GM21619 (cell line): ENCODE results near the gene GOLGA2.
A peak's percentile ranks its signal among the peaks of the same experiment; 100 is the strongest.
"Not testable (repeated sequence)": the region's sequence is repeated elsewhere in the genome, so short reads cannot be mapped to it uniquely, and the experiment has no call there.

Source experiments
- ATAC-seq: cut with Tn5 transposase; IDR thresholded peaks from one replicate; pipeline ENCODE4 v1.9.1; 2021; ENCODE audit not compliant: unreplicated experiment

The GOLGA2 gene

DNA sequence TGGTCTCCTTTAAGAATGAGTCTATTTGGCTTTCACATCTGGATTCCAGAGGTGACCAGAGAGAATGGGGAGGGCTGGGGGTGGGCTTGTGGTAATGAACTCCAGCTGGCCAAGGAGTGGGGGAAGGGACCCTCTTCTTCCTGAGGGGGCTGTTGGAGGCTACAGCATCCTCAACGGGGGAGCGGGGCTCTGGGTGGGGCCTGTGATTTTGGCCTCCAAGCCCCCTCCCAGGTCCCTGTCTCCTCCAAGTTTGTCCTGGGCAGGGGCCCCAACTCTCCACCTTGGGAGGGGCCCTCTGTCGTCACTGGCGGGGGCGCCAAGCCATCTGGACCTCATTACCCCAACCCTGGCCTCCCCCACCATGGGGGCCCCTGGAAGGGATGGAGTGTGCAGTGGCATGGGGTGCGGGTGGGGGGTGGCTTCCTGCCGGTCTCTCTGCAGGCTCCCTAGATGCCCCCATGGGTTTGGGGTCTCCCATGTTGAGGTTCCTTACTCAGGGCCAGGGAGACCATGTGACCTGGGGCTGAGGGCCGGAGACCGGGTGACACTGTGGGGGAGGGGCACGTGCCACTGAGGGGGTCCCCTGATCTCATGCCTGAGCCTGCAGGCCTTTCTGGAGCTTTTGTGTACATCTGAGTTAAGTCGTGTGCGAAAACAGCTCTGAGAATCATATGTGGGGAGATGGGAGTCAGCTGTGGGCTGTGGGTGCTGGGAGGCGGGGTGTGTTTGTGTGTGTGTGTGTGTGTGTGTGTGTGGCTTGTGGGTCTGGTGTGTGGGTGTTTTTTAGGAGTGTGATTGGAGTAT, 32.4 kb downstream of the GOLGA2 start:
- ATAC-seq = no peak

DNA sequence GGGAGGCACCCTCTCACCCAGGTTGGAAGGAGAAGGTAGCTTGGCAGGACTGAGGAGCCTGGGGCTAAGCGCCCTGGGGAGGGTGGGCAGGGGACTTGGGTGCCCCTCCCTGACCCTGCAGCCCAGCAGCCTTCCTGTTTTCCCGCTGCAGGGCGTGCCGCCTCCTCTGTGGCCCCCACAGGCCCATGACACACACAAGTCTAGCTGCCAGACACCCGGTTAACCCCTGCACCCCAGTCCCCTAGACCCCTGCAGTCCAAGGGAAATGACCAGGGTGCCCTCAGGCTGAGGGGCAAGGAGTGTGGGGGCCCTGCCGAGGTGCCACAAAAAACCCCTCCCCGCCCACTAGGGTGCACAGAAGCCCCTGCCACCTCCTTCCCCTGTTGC, 33.0 kb downstream of the GOLGA2 start:
- ATAC-seq = no peak

DNA sequence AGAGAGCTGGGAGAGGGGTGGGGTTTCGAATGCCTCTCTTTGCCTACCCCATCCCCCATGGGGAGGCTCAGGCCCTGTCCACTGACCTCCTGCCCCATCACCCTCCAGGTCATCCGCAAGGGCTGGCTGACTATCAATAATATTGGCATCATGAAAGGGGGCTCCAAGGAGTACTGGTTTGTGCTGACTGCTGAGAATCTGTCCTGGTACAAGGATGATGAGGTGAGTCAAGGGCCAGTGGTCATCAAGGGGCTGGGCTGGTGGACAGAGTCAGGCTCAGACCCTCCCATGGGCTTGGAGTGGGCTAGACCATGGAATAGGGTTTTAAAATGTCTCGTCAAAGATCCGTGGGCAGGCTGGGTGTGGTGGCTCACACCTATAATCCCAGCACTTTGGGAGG, 33.7 kb downstream of the GOLGA2 start:
- ATAC-seq = no peak

DNA sequence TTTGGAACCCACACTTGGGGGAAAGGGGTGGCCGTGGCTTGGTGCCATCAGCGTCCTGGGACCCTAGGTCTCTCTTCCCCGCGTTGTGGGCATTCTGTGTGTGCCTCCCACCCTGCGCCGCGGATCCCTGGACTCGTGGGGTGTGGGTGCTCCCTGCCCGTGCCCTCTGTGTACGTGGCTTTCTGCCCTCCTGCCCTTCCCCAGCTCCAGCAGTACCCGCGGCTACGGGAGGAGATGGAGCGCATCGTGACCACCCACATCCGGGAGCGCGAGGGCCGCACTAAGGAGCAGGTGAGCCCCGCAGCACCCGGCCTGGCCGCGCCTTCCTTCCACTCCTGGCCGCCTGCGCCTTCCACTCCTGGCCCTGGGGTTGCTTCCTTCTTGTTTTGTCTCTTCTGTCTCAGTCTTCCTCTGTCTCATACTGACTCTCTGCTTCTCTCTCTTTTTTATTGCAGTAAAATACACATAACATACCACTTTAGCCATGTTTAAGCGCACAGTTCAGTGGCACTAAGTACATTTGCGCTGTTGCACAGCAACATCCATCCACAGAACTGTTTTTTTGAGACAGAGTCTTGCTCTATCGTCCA, 41.9 kb downstream of the GOLGA2 start:
- no peak for ATAC-seq

DNA sequence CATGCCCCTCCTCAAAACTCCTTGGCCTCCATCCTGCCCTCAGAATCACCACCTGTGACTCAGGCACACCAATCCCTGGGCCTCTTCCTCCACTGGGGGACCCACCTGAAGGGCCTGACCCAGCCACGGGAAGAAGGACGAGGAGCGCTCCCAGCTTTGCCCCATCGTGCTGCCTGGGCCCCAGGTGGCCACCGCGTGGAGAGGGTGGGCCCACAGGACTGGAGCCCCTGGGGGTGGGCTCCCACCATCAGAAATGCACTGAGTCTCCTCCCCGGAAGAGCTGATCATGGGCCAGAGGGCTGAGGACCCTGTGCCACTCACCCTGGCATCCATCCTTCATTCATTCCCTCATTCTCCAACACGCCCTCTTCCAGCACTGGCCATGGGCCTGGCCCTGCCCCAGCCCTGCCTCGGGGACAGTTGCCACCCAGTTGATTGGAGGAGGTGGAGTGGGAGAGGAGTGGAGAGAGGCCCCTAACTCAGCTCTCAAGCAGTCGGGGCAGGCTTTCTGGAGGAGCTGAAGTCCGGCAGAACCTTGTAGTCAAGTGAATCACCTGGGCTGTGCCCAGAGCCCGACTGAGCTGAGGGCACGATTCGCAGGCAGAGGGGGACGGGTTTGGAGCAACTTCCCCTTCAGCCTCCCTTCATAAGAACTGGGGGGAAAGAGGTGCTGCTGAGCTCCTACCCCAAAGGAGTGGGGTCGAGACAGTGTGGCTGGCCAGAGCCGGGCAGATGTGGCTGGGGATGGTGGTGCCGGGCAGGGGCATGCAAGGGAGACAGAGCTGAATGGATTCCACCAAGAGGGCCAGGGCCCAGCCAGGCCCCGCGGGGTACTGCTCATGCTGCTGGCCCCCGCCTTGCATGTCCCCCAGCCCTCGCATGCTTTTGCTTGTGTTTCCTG, 43.0 kb downstream of the GOLGA2 start:
- ATAC-seq = no peak

DNA sequence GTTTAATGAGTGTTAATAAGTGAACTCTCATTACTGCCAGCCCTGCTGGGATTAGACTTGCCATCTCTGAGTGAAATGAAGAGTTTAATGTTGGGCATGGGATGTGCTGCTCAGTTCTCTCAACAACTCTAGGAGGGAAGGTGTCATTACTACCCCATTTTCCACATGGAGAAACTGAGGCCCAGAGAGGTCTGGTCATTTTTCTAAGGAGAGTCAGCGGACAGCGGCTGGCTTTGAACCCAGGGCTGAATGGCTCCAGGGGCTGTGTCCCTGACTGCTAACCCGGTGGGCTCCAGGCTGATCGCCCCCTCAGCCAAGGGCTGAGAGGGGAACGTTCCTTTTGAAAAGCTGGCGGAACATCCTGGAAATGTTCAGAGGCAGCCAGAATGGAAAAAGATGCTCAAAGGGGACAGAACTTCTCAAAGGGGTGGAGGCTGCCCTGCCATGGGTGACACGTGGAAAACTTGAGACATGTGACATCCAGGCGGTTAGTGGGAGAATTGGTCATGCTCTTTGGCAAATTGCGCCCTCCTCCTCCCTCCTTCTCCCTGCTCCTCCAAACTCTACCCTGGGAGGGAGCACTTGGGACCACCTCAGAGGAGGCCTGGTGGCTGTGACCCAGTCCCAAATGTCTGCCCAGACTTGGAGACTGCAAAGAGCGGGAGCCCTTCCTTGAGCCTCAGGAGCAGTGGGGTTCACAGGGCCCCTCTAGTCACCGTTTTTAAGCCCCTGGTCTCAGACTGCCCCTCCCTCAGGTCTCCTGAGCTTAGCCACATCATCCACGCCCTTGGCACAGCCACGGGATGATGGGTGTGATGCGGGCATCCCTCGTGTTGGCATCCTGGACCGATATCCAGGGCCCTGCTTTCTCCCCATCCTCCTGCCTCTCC, 43.9 kb downstream of the GOLGA2 start:
- no peak for ATAC-seq

DNA sequence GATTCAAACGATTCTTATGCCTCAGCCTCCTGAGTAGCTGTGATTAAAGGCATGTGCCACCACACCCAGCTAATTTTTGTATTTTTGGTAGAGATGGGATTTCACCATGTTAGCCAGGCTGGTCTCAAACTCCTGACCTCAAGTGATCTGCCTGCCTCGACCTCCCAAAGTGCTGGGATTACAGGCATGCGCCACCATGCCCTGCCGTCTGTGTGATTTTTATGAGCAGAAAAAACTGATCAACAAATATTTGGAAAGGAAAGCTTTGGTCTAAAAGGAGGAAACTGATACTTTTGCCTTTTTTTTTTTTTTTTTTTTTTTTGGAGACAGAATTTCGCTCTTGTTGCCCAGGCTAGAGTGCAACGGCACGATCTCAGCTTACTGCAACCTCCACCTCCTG, 44.9 kb downstream of the GOLGA2 start:
- ATAC-seq = not testable (repeated sequence)

DNA sequence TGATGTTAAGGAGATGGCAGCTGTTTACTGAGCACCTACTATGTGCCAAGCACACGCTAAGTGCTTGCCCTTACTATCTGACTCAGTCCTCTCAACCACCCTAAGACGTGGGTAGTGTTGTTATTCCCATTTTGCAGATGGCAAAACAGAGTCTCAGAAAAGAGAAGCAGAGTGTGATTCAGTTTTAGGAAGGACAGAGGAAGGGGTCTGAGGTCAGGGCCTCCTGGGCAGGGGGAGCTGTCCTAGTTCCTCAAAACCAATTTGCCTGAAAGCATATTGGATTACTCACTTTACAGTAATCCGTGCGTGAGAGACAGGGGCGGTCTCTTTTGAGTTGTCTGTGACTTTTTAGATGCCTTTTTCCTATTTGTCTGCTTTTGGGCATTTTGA, 49.4 kb downstream of the GOLGA2 start:
- no peak for ATAC-seq

DNA sequence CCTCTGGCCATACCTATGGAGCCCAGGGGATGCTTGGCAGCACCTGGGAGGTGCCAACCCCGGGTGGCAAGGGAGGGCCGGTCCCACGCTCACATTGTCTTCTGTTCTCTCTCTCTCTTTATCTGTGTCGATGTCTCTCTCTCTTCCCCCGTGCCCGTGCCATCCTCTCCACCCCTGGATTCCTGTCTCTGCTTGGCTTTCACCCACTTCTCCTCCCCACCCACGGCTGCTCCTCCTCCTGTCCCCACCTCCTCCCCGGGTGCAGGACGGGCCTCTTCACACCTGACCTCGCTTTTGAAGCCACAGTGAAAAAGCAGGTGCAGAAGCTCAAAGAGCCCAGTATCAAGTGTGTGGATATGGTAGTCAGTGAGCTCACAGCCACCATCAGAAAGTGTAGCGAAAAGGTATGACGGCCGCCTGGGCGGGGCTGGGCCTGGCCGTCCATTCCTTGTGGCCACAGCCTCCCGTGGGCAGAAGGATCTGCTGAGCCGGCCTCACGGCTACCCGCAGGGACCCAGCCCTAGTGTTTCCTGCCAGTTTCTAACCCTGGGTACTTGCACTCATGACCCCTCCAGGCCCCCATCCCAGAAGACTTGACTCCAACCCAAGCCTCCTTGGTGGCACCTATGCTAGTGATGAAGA, 49.9 kb downstream of the GOLGA2 start:
- ATAC-seq = no peak

DNA sequence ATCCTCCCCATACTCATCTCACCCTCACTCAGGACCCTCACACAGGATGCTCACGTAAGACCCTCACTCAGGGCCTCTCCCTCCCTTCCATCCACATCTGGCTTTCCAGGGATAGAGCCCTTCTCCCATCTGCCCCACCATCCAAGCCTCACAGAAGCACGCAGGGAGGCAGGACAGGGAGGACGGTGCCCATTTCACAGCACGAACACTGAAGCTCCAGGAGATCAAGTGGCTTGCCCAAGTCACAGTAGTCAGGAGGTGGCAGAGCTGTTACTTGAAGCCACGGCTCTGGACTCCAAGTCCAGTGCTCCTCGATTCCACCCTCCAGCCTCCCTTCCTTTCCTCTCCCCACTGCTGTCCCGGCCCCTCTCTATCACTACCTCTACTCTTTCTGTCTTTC, 50.9 kb downstream of the GOLGA2 start:
- no peak for ATAC-seq

DNA sequence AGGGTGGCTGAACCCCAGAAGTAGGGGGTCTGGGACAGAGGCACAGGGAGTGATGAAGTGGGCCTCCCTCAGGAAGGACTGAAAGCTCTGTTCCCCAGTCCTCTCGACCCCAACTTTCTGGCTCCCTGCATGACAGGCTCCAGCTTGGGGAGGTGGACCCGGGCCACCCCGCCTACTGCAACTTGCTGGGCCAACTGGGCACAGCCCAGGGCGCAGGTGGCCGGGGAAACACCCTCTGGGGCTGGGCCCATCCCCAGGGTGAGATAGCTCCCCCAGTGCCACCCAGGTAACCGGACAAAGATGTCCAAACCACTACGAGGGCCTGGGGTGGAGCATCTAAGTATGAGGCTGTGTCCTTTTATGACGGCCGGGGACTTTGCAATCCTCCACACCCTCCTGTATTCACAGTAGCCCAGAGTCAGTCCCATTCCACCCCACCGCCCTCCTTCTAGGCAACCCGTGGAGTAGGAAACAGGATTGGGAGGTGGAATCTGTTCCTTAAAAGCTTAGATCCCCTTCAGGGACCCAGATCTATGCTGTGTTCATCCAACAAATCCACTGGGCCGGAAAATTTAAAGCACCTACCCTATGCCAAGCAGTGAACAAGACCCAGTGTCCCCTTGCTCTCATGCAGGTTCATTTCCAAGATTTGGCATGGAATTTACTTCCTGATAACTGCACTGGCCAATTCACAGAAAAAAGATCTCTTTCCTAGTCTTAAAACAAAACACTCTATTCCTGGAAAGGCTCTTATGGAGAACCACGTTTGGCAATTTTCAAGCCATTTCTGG, 52.7 kb downstream of the GOLGA2 start:
- ATAC-seq = no peak

DNA sequence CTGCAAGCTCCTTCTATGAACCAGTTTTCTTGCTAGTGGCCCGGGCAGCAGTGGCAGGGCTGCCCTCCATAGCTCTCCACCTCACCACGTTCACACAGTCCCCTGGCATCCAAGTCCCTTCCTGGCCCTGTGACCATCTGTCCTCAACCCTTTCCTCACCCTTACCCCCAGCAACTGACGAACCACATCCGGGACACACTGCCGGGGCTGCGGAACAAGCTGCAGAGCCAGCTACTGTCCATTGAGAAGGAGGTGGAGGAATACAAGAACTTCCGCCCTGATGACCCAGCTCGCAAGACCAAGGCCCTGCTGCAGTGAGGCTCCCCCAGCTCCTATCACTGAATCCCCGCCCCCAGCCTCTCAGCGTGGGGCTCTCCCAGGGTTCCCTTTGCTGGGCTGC, 53.8 kb downstream of the GOLGA2 start:
- ATAC-seq = no peak

DNA sequence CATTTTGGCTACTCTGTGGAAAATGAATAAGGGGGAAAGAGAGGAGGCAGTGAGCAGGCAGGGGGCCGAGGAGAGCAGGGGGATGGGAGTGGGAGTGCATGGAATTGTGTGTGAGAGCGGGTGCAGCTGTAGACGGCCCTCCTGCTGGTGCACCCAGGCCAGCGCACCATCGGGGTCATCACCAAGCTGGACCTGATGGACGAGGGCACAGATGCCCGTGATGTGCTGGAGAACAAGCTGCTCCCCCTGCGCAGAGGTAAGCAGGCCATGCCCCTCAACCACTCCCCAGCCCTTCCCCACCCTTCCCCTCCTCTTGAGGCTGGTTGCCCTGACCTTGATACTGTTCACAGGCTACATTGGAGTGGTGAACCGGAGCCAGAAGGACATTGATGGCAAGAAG, 56.0 kb downstream of the GOLGA2 start:
- ATAC-seq = no peak

DNA sequence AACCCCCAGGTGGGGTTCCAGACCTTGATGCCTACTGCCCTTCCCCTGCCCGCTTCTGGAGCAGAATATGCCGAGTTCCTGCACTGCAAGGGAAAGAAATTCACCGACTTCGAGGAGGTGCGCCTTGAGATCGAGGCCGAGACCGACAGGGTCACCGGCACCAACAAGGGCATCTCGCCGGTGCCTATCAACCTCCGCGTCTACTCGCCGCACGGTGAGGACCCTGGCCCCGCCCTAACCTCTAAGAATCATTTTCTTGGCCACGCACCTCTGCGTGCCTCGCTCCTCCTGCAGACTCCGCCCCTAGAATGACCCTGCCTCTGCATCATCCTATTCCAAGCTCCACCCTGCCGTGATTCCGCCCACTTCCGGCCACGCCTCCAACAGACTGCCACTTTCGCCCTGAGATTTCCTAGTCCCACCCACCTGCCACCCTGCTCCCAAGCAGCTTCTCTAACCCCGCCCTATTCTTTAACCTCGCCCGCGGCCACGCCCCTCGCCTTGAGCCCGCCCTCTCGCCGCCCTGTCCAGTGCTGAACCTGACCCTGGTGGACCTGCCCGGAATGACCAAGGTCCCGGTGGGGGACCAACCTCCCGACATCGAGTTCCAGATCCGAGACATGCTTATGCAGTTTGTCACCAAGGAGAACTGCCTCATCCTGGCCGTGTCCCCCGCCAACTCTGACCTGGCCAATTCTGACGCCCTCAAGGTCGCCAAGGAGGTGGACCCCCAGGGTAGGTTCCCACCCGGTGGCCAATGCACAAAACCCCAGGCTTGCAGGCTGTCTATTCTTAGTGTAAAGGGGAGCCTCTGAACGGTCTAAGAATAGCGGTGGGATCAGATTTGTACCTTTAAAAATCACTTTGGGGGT, 57.1 kb downstream of the GOLGA2 start:
- ATAC-seq = peak; percentile 84

DNA sequence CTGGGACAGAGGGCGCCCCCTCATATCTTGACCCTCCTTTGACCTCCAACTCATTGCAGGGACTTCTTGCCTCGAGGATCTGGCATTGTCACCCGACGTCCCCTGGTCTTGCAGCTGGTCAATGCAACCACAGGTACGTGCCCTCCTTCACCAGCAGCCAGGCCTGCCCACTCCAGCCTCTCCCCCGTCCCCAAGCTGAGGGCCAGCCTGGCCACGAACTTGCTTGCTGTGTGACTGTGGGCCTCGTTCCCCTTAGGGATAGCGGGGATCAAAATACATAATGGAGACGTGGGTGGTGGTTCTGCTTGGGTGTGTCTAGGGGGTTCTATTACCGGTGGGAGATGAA, 57.7 kb downstream of the GOLGA2 start:
- no peak for ATAC-seq

DNA sequence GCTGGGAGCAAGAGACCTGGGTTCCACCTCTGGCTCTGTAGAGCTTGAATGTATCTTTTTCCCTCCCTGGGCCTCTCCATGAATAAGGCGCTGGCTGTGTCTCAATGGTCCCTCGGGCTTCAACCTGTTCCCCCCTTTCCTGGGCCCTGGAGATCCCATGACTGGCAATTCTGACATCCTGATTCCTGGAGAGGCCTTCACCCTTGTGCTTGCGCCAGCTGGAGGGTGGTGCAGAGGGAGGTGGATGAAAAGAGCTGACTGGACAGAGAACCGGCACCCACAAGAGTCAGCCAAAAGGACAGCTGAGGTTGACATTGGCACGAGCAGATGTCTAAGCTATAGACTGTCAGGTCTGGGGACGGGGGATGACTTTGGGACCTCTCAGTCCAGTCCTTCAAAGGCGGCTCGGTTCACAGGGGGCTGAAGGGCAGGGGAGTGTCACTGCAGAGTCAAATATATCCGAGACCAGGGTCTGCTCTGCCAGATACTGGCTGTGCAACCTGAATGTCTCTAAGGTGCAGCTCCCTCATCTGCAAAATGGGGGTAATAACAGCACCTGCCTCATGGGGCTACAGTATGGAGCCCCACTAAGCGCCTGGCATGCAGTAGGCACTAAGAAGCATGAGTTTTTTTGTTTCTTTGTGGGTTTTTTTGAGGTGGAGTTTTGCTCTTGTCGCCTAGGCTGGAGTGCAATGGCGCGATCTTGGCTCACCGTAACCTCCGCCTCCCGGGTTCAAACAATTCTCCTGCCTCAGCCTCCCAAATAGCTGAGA, 58.8 kb downstream of the GOLGA2 start:
- no peak for ATAC-seq

DNA sequence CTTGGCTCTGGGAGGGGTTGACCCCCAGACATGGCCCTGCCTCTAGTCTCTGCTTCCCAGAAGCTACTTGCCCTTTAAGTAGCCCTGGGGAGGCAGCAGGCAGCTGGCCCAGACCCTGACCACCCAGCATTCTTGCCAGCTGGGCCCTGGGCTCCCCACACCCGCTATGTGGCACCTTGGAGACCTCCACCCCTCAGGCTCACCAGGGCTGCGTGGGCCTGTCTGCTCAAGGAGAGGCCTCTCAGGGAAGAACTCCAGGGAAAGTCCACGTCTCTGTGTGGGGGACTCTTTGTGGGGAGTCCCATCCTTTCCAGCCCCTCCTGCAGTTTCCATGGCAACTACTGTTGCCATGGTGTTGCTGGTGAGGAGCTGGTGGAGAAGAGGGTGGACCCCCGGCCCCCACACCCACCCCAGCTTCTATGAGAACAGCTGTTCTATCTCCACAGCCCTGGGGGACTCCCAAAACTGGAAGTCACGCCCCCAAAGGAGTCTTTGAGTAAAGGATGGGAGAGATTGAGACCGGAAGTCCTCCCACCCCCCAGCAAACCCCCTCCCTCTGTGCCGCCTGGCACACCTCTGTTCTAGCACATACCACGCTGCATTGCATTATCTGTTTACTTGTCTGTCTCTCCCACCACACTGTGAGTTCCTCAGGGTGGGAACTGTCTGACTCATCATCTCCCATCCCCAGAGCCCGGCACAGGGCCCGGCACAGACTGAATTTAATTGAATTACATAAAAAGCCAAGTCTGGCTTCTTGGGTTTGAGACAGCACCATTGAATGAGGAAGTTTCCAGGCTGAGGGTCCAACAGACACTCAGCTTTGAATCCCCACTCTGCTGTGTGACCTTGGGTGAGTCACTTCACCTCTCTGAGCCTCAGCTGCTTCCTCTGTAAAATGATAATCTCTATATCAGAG, 60.1 kb downstream of the GOLGA2 start:
- no peak for ATAC-seq
